GM19468 (cell line): Measurements from ENCODE around the gene ARL14EPL.
"Not testable (repeated sequence)": the region's sequence is repeated elsewhere in the genome, so short reads cannot be mapped to it uniquely, and the experiment has no call there.

Experiments
- ATAC-seq: cut with Tn5 transposase; IDR thresholded peaks from one replicate; pipeline ENCODE4 v1.9.1; 2021; ENCODE audit warnings: mild to moderate bottlenecking, moderate library complexity, moderate number of reproducible peaks; ENCODE audit not compliant: unreplicated experiment; ENCODE audit errors: extremely low read depth

Gene ARL14EPL

DNA sequence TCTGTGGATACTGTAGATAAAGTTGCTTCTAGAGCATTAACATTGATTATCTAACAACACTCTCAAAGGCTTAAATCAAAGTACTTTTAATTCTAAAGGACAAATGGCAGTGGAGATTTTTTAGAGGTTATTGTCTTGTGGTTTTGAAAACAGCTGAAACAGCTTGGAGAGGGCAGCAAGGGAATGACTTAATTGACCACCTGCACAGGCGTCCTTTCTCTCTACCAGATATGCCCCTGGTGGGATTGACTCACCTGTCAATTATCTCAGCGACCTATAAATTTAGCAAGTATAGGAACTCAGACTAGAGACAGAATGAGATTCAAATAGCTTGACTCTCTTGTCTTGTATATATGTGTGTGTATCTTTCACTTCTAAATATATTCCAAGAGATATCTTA is 13.5 kb downstream of the ARL14EPL start:
- ATAC-seq = no peak

DNA sequence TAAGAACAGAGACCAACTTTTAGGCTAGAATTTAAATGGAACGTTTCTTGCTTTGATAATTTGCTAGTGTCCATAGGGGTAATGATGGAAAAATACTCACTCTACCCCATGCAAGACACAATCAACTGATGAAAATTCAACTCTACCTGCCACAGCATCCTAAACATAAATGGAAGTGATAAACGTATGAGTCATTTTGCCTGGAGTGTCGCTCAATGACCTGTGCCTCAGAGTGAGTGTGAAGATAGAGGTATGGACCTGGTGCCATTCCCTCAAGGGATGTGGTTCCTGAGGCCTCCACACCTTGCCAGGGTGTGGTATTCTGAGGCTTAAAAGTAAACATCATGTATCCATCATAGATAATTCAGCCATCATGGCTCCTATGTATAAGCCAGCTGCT is 14.0 kb downstream of the ARL14EPL start:
- ATAC-seq = no peak

DNA sequence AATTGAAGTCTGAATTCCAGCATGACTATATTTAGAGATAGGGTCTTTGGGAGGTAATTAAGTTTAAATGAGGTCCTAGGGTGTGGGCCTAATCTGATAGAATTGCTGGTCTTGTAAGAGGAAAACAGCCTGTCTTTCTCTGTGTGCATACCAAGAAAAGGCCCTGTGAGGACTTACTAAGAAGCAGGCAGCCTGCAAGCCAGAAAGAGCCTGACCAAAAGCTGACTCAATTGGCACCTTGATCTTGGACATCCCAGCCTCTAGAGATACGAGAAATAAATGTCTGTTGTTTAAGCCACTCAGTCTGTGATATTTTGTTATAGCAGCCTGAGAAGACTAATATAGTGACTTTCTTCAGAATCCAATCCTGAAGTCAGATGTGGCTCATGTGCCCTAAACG is 14.6 kb downstream of the ARL14EPL start:
- no peak for ATAC-seq

DNA sequence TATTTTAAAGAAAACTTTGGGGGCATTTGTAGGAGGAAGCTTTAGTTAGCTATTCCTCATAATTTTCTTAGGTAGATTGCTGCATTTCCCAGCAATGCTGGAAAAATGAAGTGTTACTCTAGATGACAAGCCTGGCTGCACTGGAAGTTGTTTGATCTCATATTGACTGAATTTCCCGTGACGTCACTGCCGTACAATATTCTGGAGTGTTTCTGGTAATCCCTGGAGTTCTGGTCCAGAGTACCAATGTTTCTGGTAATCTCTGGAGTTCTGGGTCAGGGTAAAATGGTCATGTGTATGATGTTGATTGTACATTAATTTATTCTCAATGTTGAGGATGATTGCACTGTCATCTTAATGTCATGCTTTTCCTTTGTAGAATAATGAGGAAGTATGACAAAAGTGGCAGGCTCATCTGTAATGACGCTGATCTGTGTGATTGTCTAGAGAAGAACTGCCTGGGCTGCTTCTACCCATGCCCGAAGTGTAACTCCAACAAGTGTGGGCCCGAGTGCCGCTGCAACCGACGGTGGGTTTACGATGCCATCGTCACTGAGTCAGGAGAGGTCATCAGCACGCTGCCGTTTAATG is 26.2 kb downstream of the ARL14EPL start:
- no peak for ATAC-seq

DNA sequence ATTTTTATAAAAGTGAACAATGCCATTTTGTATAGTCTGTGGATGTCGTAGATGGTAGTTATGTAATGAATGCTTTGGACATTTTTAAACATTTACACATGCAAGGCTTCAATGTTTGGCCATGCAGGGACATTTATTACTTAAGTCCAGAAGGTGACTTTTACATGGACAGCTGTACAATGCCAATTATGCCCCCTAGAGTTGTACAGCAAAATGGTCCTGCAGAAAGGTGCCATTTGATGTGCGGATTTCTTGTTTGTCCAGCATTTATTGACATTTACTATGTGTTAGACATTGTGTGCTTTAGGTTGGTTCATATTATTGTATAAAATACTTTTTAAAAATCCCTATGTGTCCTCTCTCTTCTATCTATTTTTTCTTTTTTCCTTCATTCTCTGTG is 30.1 kb downstream of the ARL14EPL start:
- no peak for ATAC-seq

DNA sequence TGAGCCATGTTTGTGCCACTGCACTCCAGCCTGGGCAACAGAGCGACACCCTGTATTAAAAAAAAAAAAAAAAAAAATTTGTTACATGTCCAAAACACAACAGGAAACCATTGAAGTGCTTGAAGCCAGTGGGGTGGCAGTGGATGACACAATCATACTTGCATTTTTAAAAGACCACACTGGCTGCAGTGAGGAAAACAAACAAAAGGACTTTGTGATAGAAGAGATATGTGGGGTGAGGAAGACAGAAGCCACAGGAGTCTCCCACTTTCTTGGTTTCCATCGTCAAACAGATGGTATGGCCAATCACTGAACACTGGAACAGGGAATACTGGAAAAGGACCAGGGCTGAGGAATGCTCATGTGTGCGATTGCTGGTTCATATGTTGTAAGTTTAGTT is 31.7 kb downstream of the ARL14EPL start:
- ATAC-seq = no peak

DNA sequence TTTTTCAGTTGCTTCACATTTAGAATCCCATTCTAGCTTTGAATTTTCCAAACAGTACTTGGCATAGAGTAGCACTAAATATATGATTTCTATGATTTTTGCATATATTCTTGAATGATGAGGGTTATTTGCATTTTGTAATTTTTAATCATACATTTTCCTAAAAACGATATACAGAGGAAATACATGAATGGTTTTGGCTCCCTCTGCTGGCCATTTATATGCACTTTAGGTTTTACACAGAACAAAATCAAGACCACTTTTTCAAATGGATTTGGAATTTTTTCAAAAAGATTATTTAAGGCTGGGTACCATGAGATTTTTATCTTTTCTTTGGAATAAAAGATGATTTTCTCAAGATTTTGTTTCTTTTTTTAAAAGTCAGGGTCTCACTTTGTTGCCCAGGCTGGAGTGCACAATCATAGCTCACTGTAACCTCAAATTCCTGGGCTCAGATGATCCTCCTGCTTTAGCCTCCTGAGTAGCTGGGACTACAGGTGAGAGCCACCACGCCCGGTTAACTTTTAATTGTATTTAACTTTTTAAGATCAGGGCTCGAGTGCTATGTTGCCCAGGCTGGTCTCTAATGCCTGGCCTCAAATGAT is 35.9 kb downstream of the ARL14EPL start:
- no peak for ATAC-seq

DNA sequence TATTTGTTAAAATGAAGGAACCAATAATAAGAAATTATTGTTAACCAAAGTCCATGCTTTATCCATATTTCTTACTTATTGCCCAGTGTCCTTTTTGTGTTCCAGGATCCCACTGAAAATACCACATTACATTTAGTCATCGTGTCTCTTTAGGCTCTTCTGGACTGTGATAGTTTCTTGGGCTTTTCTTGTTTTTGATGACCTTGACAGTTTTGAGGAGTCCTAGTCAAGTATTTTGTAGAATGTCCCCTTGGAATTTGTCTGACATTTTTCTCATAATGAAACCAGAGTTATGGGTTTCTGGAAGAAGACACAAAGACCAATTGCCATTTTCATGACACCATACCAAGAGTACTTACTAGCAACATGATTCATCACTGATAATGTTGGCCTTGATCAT is 38.9 kb downstream of the ARL14EPL start:
- no peak for ATAC-seq

DNA sequence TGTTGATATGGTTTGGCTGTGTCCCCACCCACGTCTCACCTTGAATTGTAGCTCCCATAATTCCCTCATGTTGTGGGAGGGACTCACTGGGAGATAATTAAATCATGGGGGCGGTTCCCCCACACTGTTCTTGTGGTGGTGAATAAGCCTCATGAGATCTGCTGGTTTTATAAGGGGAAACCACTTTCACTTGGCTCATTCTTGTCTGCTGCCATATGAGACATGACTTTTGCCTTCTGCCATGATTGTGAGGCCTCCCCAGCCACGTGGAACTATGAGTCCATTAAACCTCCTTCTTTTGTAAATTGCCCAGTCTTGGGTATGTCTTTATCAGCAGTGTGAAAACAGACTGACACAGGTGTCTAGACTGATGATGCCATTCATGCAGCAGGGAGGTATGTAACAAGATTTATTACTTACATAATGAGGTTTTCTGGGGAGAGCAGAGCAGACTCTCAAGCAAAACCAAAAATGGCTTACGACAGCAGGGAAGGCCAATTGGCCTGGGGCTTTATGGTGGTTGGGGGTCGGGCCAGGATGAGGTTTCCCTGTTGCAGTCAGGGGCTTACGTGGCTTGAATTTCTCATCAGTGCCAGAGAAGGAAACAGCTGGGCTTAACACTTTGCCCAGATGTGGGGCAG is 43.0 kb downstream of the ARL14EPL start:
- no peak for ATAC-seq

DNA sequence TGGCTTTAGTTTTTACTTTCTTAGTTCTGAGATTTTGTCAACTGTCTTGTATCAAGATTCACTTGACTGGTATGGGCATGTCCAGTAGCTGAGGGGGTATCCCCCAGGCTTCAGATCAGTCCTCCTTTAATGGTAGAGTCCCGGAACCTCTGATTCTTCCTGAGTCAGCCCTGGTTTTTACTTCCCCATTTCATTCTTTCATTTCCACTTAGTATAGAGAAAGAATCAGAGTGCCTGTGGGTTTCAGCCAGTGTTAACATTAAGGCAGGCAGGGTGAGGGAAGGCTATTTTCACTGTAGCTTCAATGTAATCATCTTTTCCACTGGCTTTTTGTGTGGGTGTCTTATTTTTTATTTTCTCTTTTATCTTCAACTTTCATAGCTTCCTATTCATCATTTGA is 44.2 kb downstream of the ARL14EPL start:
- ATAC-seq = peak; percentile 98

DNA sequence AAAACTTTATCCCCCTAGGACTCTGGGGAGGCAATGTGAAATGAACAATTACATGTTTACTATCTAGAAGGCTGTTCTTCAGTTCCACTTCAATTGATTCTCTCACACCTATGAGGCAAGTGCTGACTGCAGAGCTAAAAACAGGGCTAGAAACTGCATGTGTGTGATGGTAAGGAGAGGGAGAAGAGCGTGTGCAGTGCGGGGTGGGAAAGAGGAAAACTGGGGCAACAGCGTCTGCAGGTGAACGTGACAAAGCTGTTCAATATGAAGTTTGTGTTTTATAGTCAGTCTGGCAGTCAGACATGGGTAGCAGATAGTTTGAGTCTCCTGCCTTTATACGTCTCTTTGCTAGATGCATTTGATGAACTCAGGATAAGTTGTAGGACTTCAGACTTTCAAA is 45.9 kb downstream of the ARL14EPL start:
- ATAC-seq = no peak

DNA sequence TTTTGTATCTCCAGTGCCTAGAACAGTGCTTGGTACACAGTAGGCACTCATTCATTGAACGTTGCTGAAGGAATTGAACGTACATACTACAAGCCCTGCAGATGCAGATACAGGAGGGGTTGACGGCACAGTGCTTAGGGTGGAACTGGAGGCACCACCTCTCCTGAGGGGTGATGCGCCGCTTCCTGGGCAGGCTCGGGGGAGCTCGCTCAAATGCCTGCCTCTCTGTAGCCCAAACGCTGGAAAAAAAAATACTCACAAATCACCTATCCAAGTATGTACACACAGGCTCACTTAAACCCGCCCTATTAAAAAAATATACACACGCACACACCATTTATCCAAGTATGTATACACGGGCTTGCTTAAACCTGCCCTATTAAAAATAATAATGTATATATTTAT is 52.0 kb downstream of the ARL14EPL start:
- ATAC-seq = no peak

DNA sequence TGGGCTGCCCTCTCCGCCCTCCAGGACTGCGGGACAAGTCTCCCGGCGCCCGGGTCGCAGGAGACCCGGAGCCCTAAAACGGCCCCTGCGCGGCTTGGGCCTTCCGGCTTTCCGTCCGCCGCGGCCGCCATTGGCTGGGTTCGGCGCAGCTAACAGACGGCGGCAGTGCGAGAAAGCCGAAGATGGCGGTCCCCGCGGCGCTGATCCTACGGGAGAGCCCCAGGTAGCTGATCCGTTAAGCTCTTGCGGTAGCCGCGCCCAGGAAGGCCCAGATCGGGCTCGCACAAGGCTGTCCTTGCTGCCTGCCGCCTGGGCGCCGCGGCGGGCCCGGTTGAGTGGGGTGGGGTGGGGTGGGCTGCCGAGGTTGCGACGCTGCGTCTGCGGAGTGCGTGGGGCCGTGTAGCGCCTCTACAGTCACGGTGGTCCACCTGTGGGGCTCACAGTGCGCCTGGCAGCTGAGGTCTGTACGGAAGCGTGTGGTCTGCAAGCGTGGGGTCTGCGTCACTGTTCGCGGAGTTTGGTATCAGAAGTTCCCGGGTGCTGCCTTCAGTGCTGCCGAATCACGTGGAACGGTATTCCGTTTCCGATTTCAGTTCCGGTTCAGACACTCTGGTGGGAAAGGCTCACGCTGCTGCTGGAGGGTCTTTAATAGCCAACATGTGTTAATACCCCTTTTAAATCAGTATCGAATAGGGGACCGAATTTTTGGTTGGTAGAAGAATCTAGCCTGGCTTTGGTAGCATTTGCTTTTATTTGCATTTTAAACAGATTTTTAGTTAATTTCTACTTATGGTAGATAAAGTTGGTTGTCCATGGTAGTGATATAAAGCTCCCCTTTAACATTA is 52.8 kb downstream of the ARL14EPL start, which contains the start of gene COMMD10:
COMMD10 (plus strand) TSS at position 155 of the 845 bp plus-strand sequence.
- ATAC-seq = peak; percentile 92

DNA sequence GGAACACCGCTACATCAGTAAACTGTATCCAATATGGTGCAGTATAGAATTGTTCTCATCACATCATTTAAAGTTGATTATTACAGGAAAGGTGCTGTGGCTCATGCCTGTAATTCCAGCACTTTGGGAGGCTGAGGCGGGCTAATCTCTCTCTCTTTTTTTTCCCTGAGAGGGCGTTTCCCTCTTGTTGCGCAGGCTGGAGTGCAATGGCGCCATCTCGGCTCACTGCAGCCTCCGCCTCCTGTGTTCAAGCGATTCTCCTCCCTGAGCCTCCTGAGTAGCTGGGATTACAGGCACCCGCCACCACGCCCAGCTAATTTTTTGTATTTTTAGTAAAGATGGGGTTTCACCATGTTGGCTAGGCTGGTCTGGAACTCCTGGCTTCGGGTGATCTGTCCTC is 54.0 kb downstream of the ARL14EPL start:
- not testable (repeated sequence) for ATAC-seq

DNA sequence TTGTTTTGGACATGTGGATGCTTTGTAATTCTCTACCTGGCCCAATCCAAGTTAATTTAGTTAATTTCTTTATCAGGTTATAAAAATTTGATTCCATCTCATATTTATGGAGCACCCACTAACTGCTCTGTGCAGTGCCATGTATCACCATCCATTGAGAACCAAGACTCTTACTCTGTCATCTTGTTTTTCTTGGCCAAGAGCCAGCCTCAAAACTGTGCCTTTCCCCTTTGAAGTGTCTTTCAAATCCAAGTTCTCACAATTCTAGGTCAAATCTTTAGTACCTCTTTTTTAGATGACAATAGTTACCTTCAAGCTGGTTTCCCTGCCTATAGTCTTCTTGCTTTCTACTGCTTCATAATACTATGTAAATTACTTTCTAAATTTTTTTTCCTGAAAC is 55.8 kb downstream of the ARL14EPL start:
- no peak for ATAC-seq

DNA sequence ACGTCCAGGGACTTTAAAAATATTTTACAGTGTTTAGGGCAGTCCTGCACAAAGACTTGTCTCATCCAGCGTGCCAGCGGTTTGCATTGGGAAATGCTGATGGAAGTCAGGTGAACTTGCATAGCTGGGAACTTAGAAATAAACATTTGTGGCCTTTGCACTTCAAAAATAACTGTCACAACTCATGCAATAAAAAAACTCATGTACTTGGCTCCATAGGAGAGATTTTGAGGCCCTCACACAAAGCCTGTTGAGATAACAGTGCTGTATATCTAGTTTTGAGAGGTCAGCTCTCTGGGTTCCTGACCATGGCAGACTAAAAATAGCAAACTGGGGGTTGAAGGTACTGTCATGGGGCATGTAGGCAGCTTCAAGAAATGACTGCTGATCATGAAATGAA is 58.0 kb downstream of the ARL14EPL start:
- no peak for ATAC-seq

DNA sequence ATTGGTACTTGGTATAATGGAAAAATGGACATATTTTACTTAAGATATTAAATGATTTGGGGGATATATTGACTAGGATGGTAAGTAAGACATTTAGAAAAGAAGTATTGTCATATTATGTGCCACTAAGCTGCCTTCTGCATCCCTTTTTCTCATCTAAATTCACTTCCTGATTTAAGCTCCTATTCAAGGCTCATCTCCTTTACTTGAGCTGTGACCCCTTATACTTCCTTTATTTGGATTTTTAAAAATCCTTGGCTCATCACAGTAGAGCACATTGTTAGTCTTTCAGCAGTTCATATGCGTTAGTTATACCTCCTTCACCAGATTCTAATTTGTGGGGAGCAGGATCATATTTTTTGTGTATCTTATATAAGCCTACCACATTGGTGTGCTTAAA is 59.1 kb downstream of the ARL14EPL start:
- ATAC-seq = no peak

DNA sequence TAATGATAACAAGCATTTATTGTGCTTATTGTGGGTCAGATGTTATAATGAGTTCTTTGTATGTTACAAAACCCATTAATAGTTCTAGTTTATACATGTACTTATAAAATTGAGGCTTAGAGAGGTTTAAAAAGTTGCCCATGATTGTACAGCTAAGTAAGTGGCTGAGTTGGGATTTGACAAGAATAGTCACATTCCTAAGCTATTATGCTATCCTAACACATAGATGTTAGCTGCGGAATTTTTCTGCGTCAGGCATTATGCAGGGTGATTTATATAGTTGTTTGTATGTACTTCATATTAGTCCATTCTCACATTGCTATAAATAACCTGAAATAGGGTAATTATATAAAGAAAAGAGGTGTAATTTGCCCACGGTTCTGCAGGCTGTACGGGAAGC is 65.0 kb downstream of the ARL14EPL start:
- no peak for ATAC-seq

DNA sequence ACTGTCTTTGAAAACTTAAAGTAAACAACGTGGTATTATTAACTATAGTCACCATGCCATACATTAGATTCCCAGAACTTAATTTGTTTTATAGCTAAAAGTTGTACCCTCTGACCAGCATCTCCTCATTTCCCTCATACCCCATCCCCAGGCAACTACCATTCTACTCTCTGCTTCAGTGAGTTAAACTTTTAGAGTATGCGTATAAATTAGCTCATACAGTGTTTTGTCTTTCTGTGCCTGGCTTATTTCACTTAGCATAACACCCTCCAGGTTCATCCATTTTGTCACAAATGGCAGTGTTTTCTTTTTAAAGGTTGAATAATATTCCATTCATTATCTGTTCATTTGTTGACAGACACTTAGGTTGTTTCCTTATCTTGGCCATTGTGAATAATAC is 66.7 kb downstream of the ARL14EPL start:
- no peak for ATAC-seq

DNA sequence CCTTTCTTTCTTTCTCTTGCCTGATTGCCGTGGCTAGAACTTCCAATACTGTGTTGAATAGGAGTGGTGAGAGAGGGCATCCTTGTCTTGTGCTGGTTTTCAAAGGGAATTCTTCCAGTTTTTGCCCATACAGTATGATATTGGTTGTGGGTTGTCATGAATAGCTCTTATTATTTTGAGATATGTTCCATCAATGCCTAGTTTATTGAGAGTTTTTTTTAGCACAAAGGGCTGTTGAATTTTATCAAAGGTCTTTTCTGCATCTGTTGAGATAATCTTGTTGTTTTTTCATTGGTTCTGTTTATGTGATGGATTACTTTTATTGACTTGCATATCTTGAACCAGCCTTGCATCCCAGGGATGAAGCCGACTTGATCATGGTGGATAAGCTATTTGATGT is 72.7 kb downstream of the ARL14EPL start:
- not testable (repeated sequence) for ATAC-seq
